Measurements from ENCODE around the gene TMEM225B.
"Not testable (repeated sequence)": the region's sequence is repeated elsewhere in the genome, so short reads cannot be mapped to it uniquely, and the experiment has no call there.

- TF ChIP-seq CTCF (conservative IDR thresholded peaks at IDR 0.05 in 1 of 2, IDR thresholded peaks at IDR 0.05 in 1 of 2; ENCODE audit: extremely low read depth in 1 of 2, insufficient read depth in 1 of 2, low read depth in 1 of 2, low read length in 2 of 2); EZH2 (IDR thresholded peaks at IDR 0.05; ENCODE audit: borderline replicate concordance, low read length): not testable (repeated sequence)
Observed at GRCh38 chr7:99549545-99549944, 48.5 kb upstream of the TMEM225B start.

All from mammary epithelial cell (primary cell).